ENCODE results near the gene PRPF8. TPM values are rescaled to one million over a fixed set of nuclear protein-coding genes. Genes with fewer than 3 reads are reported as not detected.
A peak's percentile ranks its signal among the peaks of the same experiment; 100 is the strongest.

The PRPF8 gene
- total RNA-seq, 1 donor from 2014 or later = 439 TPM

DNA sequence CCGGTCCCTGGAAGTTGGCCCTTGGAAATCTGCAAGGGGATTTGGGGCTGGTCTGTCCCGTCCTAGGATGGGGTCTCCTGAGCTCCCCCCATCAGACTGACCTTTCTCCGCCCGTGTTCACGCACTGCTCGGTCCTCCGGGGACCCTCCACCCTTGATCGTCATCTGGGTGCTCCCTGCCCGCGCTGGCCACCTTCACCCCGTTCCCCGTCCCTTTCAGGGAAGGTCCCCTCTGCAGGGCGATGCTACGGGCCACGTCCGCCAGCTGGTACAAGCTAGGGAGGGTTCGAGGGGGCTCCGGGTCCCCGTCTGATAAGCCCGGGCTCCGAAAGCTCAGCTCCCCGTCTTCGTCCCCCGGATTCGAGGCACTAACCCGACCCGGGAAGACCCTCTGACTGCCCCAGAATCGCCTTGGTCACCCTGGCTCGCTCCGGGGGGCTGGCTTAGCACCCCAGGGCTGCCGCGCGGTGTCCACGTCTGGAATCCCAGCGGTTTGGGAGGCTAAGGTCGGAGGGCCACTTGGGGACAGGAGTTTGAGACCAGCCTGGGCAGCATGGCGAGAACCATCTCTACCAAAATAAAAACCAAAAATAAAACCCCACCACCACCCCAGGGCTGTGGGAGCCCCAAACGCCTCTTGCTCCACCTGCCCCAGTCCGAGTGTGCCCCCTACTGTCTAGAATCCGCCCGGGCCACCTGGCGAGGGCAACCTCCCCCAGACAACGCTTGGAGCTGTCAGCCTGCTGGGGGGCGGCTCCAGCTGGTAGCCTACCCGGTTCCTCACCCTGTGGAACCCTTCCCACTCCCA, 55.0 kb downstream of the PRPF8 start:
- DNase-seq (ENCODE audit: low spot score) = peak; percentile 59
- intact Hi-C loops (cut with micrococcal nuclease) = loop anchor here (1.0 to 10.0 kb wide), 5 partner anchors 55 to 355 kb away; partner anchors contain the start of genes BHLHA9, INPP5K and TRARG1
- Mint-ChIP-seq H3K36me3 (ENCODE audit: low read depth) (no peaks in the 10 kb centered on the region), H3K9me3 (no peaks in the 10 kb centered on the region), H3K4me1 (ENCODE audit: low read depth) (peaks cover 9% of the 10 kb centered on the region), H3K4me3 (ENCODE audit: low read depth) (peak overlapping the region; percentile 87), H3K27me3 (ENCODE audit: low read depth) (peaks cover 35% of the 10 kb centered on the region), H3K27ac (peak overlapping the region; percentile 49)

DNA sequence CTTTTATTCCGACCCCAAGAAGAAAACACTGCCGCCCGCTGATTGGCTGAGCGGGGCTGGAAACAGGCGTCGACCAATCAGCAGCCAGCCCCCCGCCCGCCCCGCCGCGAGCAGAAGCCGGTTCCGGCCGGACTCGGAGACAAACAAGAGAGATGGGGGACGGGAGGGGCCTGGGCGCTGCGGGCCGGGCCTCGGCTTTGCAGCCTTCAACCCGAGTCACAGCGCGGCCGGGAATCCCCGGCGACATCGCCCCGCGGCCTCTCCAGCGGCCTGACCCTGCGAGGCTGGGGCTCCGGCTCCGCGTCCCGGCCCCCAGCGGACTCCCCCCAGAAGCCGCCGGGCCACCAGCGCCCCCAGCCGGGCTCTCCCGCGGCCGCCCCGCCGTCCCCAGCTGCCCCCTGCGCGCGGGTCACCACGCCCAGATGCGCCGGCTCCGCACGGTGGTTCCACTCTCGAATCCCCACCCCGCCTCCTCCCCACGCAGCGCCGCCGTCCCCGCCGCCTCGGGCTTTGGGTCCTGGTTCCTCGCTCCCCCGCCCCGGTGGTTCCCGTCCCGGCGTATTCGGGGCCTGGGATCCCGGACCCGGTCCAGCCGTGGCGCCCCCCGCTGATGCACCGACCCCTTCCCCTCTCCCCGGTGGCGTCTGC, 55.7 kb downstream of the PRPF8 start:
- Mint-ChIP-seq H3K4me3 (ENCODE audit: low read depth) (peak overlapping the region; percentile 87), H3K9me3 (no peaks in the 10 kb centered on the region), H3K27me3 (ENCODE audit: low read depth) (peaks cover 35% of the 10 kb centered on the region), H3K4me1 (ENCODE audit: low read depth) (peaks cover 9% of the 10 kb centered on the region), H3K27ac (peak overlapping the region; percentile 68), H3K36me3 (ENCODE audit: low read depth) (no peaks in the 10 kb centered on the region)
- intact Hi-C loops (cut with micrococcal nuclease) = loop anchor here (1.0 to 10.0 kb wide), 4 partner anchors 22 to 354 kb away; partner anchors contain the start of genes BHLHA9, INPP5K and TRARG1
- DNase-seq (ENCODE audit: low spot score) = peak; percentile 82

DNA sequence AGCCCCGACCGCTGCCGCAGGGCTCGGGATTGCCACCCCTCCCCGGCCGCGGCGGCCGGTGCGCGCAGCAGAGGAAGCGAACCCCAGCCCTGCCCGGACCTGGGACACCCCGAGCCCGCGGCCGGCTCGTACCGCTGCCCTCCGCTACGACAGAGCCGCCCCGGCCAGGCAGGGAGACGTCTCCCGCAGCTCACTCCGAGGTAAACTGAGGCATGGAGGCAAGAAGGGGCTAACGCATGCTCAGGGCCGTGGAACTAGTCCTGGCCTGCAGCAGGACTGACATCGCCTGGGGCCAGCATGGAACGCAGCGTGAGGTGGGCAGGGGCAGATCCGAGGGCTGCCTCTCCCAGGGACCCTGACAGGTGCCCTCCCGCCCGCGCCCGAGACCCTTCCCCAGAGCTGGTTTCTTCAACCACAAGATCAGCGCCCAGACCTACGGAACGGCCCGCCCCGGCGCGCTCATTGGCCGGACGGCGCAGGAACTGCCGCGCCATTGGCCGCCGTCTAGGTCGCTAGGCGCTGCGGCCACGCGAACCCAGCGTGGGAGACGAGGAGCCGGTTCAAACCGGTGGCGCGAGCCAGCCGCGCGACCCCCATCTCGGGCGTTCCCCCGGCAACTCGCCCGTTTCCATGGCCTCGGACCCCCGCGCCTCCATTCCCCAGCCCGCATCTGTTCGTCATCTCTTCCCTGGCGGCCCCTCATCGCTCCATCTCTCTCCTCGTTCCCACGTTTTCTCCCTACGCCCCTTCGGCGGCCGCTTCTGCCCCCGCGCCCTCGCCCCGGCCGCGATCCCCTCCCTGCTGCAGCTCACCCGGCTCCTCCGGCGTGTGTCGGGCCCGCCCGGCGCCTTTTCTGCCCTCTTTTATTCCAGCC, 56.4 kb downstream of the PRPF8 start, which contains the start of gene SLC43A2:
Gene SLC43A2, minus strand, starts transcription at position 853 of the 874 bp plus-strand sequence. CDS start 960 bp downstream, outside the sequence.
- H3K4me1 Mint-ChIP-seq (ENCODE audit: low read depth) = peaks cover 9% of the 10 kb centered on the region
- intact Hi-C loops (cut with micrococcal nuclease) = loop anchor here (1.0 to 10.0 kb wide), 3 partner anchors 21 to 353 kb away; partner anchors contain the start of genes BHLHA9 and TRARG1
- H3K27me3 Mint-ChIP-seq (ENCODE audit: low read depth) = peaks cover 35% of the 10 kb centered on the region
- no peaks in the 10 kb centered on the region for H3K36me3 Mint-ChIP-seq (ENCODE audit: low read depth)
- peak within 1 kb of the TSS; percentile 87 for H3K4me3 Mint-ChIP-seq (ENCODE audit: low read depth)
- no peaks in the 10 kb centered on the region for H3K9me3 Mint-ChIP-seq
- DNase-seq (ENCODE audit: low spot score) = peak; percentile 69
- peak within 1 kb of the TSS; percentile 68 for H3K27ac Mint-ChIP-seq

DNA sequence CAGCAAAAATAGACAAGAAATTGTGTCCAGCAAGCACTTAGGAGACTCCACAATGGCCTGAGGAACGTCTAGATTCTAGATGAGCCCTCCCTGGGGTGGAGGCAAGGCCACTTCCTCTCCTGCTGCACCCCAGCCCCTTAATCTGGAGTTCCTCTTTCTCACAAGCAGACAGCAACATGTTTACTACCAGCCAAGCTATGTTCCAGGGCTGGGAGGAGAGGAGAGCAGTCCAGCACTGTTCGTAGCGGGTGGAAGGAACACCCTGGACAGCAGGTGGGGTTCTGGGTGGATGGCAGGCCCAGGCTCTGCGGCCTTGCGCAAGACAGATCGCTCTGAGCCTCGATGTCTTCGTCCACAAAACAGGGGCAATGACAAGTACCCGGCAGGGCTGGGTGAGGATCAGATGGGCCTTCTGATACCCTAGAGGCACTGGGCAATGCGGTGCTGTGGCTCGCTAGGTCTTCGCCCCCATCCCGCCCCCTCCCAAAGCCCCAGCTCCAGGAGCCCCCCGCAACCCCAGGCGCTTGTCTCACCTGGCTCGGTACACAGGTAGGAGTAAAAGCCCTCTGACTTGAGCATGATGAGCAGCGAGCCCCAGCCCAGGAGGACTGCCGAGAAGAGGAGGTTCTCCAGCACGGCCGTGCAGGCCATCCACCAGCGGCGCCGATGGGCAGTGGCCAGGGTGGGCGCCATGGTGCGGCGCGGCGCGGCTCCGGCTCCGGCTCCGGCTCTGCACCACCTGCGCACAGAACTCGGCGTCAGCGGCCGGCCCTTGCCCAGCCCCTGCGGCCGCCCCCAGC, 57.3 kb downstream of the PRPF8 start:
- H3K27me3 Mint-ChIP-seq (ENCODE audit: low read depth) = peaks cover 35% of the 10 kb centered on the region
- H3K4me3 Mint-ChIP-seq (ENCODE audit: low read depth) = peak overlapping the region; percentile 69
- H3K9me3 Mint-ChIP-seq = no peaks in the 10 kb centered on the region
- DNase-seq (ENCODE audit: low spot score) = no peak
- peaks cover 9% of the 10 kb centered on the region for H3K4me1 Mint-ChIP-seq (ENCODE audit: low read depth)
- H3K27ac Mint-ChIP-seq = no peak overlapping the region
- intact Hi-C loops (cut with micrococcal nuclease) = loop anchor here (10.0 kb wide), 1 partner anchor 353 kb away; the partner anchor contains the start of genes BHLHA9 and TRARG1
- H3K36me3 Mint-ChIP-seq (ENCODE audit: low read depth) = no peaks in the 10 kb centered on the region

DNA sequence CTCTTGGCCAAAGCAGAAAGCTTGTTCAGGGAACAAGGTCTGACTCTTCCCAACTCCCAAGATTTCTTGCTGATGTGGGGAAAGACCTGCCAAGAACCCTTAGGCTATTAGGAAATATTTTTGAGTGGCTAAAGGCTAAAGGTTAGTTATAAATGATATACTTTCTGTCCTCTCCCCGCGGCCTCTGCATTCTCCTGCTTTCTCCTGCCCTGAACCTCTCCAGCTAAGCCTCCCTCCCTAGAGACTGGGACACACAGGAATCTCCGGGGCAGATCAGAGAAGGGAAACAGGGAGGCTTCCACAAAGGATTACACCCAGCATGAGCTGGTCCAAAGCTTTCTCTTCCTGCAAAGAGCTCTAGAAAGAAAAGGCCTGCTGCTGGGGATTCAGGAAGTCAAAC, 58.3 kb downstream of the PRPF8 start:
- no peak overlapping the region for H3K4me3 Mint-ChIP-seq (ENCODE audit: low read depth)
- H3K9me3 Mint-ChIP-seq = no peaks in the 10 kb centered on the region
- no peak for DNase-seq (ENCODE audit: low spot score)
- peaks cover 31% of the 10 kb centered on the region for H3K27me3 Mint-ChIP-seq (ENCODE audit: low read depth)
- peaks cover 9% of the 10 kb centered on the region for H3K4me1 Mint-ChIP-seq (ENCODE audit: low read depth)
- intact Hi-C loops (cut with micrococcal nuclease) = loop anchor here (10.0 kb wide), 1 partner anchor 352 kb away; the partner anchor contains the start of genes BHLHA9 and TRARG1
- no peaks in the 10 kb centered on the region for H3K36me3 Mint-ChIP-seq (ENCODE audit: low read depth)
- no peak overlapping the region for H3K27ac Mint-ChIP-seq

DNA sequence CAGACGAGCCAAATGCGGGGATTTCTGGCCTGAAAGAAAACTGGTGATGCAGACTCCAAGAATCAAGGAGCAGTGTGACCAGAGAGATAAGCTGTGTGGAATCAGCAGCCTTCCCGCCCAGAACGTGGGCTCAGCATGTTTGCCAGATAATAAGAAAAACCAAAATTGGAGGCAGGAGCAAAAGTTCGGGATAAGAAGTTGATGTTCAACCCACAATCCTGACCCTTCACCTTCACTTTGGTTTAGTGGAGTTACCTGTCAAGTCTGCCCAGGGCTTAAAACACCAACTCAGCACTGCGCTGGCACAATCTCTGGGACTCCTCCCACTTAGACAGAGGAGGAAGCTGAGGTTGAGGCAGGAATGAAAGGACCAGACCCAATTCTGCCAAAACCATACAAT, 59.1 kb downstream of the PRPF8 start:
- intact Hi-C loops (cut with micrococcal nuclease) = loop anchor here (10.0 kb wide), 1 partner anchor 351 kb away; the partner anchor contains the start of genes BHLHA9 and TRARG1
- H3K36me3 Mint-ChIP-seq (ENCODE audit: low read depth) = no peaks in the 10 kb centered on the region
- no peaks in the 10 kb centered on the region for H3K9me3 Mint-ChIP-seq
- H3K27ac Mint-ChIP-seq = no peak overlapping the region
- DNase-seq (ENCODE audit: low spot score) = no peak
- no peak overlapping the region for H3K4me3 Mint-ChIP-seq (ENCODE audit: low read depth)
- peaks cover 9% of the 10 kb centered on the region for H3K4me1 Mint-ChIP-seq (ENCODE audit: low read depth)
- peaks cover 28% of the 10 kb centered on the region for H3K27me3 Mint-ChIP-seq (ENCODE audit: low read depth)

DNA sequence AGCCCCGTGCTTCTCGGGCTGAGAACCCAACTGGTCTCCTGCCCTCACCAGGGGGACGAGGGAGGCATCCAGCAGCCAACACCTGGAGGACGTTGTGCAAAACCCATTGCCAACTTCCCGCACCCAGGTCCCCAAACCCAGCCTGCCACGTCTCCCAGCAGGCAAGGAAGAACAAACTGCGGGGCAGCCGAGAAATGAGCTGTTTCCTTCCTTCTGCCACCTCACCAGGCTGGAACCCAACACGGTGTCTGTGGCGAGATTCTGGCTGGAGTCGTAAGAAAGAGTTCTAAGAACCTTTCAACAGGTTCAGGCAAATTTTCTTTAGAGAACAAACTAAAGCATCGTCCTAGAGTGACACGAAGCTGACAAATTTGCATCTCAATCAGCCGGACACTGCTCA, 59.6 kb downstream of the PRPF8 start:
- no peaks in the 10 kb centered on the region for H3K36me3 Mint-ChIP-seq (ENCODE audit: low read depth)
- peaks cover 6% of the 10 kb centered on the region for H3K4me1 Mint-ChIP-seq (ENCODE audit: low read depth)
- no peak for DNase-seq (ENCODE audit: low spot score)
- H3K27me3 Mint-ChIP-seq (ENCODE audit: low read depth) = peaks cover 25% of the 10 kb centered on the region
- H3K4me3 Mint-ChIP-seq (ENCODE audit: low read depth) = no peak overlapping the region
- H3K27ac Mint-ChIP-seq = no peak overlapping the region
- intact Hi-C loops (cut with micrococcal nuclease) = loop anchor here (10.0 kb wide), 1 partner anchor 350 kb away; the partner anchor contains the start of genes BHLHA9 and TRARG1
- no peaks in the 10 kb centered on the region for H3K9me3 Mint-ChIP-seq

DNA sequence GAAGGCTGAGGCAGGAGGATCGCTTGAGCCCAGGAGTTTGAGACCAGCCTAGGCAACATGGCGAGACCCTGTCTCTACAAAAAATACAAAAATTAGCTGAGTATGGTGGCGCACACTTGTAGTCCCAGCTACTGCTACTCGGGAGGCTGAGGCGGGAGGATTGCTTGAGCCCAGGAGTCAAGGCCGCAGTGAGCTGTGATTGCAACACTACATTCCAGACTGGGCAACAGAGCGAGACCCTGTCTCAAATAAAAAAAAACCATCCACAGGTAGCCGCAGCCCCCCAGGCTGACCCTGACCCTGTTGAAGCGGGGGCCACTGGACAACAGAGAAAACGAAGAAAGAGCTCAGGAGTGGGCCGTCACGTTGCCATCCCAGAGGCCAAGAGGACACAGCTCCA, 60.0 kb downstream of the PRPF8 start:
- Mint-ChIP-seq H3K4me3 (ENCODE audit: low read depth) (no peak overlapping the region), H3K27me3 (ENCODE audit: low read depth) (peaks cover 24% of the 10 kb centered on the region), H3K27ac (no peak overlapping the region), H3K4me1 (ENCODE audit: low read depth) (peaks cover 5% of the 10 kb centered on the region), H3K9me3 (no peaks in the 10 kb centered on the region), H3K36me3 (ENCODE audit: low read depth) (no peaks in the 10 kb centered on the region)
- DNase-seq (ENCODE audit: low spot score) = no peak
- intact Hi-C loops (cut with micrococcal nuclease) = loop anchor here (10.0 kb wide), 1 partner anchor 350 kb away; the partner anchor contains the start of genes BHLHA9 and TRARG1

DNA sequence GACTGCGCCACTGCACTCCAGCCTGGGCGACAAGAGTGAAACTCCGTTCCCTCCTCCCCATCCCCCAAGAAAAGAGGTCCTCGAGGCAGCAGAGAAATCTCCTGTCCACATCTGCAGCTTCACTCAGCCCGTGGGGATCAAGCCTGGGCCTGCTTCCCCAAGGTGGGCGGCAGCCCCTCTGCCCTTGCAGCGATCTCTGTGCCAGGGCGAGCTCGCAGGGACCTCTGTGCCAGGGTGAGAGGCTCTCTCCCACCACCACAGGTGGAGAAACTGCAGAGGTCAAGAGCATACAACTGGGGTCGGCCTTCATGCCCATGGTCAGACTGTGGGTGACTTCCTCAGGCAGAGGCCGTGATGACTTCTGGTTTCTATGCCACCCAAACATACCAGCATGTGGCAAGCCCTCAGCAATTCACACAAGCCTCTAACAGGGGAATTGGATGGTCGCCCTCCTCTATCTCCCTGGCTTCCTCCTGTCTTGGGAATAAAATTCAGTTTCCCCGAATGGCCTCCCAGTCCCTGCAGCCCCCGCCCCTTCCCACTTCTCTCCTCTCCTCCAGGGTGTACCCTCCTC, 61.5 kb downstream of the PRPF8 start:
- Mint-ChIP-seq H3K9me3 (no peaks in the 10 kb centered on the region), H3K27ac (no peak overlapping the region), H3K4me3 (ENCODE audit: low read depth) (no peak overlapping the region), H3K4me1 (ENCODE audit: low read depth) (peaks cover 5% of the 10 kb centered on the region), H3K27me3 (ENCODE audit: low read depth) (peaks cover 22% of the 10 kb centered on the region), H3K36me3 (ENCODE audit: low read depth) (no peaks in the 10 kb centered on the region)
- intact Hi-C loops (cut with micrococcal nuclease) = loop anchor here (10.0 kb wide), 1 partner anchor 348 kb away; the partner anchor contains the start of genes BHLHA9 and TRARG1
- DNase-seq (ENCODE audit: low spot score) = no peak

DNA sequence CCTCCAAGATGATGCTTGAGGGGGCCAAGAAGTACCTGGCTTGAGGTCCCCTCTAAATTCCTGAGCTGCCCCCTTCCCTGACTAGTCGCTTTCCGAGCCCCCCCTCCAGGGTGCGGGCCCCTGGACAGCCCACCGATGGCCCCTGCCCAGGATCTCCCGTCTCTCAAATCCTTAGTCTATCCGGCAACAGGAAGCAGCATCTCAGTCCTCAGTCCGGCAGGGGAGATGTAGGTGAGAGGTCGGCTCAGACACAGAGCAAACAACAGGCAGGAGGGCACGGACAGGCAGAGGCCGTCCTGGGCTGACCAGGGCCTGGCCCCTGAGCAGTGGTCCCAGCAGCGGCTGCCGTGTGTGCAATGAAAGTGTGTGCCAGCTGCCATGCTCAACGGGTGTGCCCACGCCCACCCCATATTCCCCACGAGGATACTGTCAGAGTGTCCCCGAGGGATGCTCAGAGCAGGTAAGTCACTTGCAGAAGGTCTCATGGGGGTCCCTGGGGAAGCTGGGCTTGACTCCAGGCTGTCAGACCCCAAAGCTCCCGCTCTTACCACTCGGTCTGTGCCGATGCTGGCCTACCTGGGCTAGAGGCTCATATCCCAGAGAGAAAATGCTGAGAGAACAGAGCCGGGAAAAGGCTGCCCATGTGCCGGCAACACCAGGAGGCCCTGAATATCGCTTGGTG, 63.3 kb downstream of the PRPF8 start:
- intact Hi-C loops (cut with micrococcal nuclease) = loop anchor here (10.0 kb wide), 1 partner anchor 347 kb away; the partner anchor contains the start of genes BHLHA9 and TRARG1
- Mint-ChIP-seq H3K27me3 (ENCODE audit: low read depth) (peaks cover 11% of the 10 kb centered on the region), H3K27ac (no peak overlapping the region), H3K36me3 (ENCODE audit: low read depth) (no peaks in the 10 kb centered on the region), H3K4me3 (ENCODE audit: low read depth) (no peak overlapping the region), H3K9me3 (no peaks in the 10 kb centered on the region), H3K4me1 (ENCODE audit: low read depth) (peaks cover 1% of the 10 kb centered on the region)
- no peak for DNase-seq (ENCODE audit: low spot score)

DNA sequence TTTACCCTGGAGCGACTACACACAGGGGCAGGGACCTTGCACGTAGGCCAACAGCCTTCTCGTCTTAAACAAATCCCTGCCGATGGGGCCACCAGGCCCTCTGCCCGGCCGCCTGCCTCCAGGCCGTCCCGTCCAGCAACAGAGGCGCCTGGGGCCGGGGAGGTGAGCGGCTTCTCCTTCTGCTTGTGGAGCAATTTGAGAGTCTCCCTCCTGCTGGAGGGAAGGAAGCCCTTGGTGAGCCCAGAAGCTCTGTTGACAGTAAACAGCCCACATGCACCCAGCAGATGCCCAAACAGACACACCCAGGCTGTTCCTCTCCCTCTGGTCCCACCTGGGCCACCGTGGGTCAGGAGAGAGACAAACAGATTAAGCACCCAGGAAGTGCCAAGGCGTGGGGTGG, 64.2 kb downstream of the PRPF8 start:
- no peak for DNase-seq (ENCODE audit: low spot score)
- Mint-ChIP-seq H3K27ac (no peak overlapping the region), H3K4me3 (ENCODE audit: low read depth) (no peak overlapping the region), H3K4me1 (ENCODE audit: low read depth) (no peaks in the 10 kb centered on the region), H3K27me3 (ENCODE audit: low read depth) (peaks cover 2% of the 10 kb centered on the region), H3K9me3 (no peaks in the 10 kb centered on the region), H3K36me3 (ENCODE audit: low read depth) (no peaks in the 10 kb centered on the region)
- intact Hi-C loops (cut with micrococcal nuclease) = loop anchor here (10.0 kb wide), 1 partner anchor 346 kb away; the partner anchor contains the start of genes BHLHA9 and TRARG1

All from activated T-helper 2 cell treated with anti-CD3 and anti-CD28 coated beads, Interferon-gamma antibody, Interleukin-2, Interleukin-4, amounts not matched to agents 10 μg/mL and 5 μg/mL and 100 μg/mL, durations not matched to agents 14 hours and 24 hours and 36 hours (primary cell).